Parietal lobe (tissue), 1 donor: ENCODE results near the gene MSX1. TPM values are rescaled to one million over a fixed set of nuclear protein-coding genes. Genes with fewer than 3 reads are reported as not detected.

Source experiments
- total RNA-seq: library from RNA; depleted of rRNA; stranded (reverse); fragments of >200 nt; gene quantifications from one replicate; pipeline ENCODE4 v1.2.3, GENCODE V29; 2014

MSX1 gene
- total RNA-seq, result 0.63 TPM

GRCh38 chr4:4859325-4859798 is at the start of gene MSX1:
TSS of gene MSX1 (plus strand) at chr4:4859665. CDS start at chr4:4859900, 235 bp downstream.

Other genes with a start within 250 kb of the MSX1 start
- not detected for gene CYTL1, start 159.8 kb downstream of the MSX1 start, total RNA-seq
- gene STK32B, start 191.8 kb downstream of the MSX1 start, total RNA-seq, result 38.5 TPM